Loucy (cell line): ENCODE data around the gene FSTL4.

Experiments used
- EZH2phosphoT487 ChIP-seq: fragments of 200-600 bp; IDR thresholded peaks from 2 replicates; pipeline ENCODE4 v1.6.1; 2018; ENCODE audit warnings: antibody characterized with exemption, mild to moderate bottlenecking, moderate library complexity, borderline replicate concordance
- TF ChIP-seq, protein P1 (sequence below): fragments of 200-600 bp; sonication (generic); conservative IDR thresholded peaks from 2 replicates; pipeline ENCODE4 v1.5.1; 2014; ENCODE audit warnings: mild to moderate bottlenecking, antibody characterized with exemption, low read length

DNA sequence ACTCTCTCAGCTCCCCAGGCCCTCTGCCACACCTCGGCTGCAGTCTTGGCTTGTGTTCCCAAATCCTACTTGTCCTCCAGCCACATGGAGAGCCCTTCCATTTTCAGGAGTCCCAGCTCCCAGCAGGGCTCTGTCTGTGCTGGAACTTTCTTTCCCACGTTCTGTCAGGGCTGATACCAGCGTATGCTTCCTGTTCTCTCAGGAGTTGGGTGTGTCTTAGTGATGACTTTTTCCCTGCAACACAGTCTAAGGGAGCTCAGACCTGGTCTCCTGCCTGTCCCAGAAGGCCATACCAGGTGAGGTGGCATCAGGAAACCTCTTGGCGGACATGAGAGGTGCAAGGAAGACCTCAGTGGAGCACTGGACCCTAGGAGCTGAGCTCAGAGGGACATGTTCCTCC lies 334.0 kb downstream of the FSTL4 start:
- TF ChIP-seq, protein P1, sequence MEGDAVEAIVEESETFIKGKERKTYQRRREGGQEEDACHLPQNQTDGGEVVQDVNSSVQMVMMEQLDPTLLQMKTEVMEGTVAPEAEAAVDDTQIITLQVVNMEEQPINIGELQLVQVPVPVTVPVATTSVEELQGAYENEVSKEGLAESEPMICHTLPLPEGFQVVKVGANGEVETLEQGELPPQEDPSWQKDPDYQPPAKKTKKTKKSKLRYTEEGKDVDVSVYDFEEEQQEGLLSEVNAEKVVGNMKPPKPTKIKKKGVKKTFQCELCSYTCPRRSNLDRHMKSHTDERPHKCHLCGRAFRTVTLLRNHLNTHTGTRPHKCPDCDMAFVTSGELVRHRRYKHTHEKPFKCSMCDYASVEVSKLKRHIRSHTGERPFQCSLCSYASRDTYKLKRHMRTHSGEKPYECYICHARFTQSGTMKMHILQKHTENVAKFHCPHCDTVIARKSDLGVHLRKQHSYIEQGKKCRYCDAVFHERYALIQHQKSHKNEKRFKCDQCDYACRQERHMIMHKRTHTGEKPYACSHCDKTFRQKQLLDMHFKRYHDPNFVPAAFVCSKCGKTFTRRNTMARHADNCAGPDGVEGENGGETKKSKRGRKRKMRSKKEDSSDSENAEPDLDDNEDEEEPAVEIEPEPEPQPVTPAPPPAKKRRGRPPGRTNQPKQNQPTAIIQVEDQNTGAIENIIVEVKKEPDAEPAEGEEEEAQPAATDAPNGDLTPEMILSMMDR, result no peak
- no peak for TF ChIP-seq EZH2phosphoT487
